IPS-18c (cell line): Measurements from ENCODE around the gene MYCT1.
"Not testable (repeated sequence)": the region's sequence is repeated elsewhere in the genome, so short reads cannot be mapped to it uniquely, and the experiment has no call there.

Experiments
- H3K4me3 ChIP-seq: 2 replicates; pipeline ENCODE4 v1.7.0; 2013; ENCODE audit warnings: low read depth, mild to moderate bottlenecking, low read length, moderate library complexity; ENCODE audit not compliant: insufficient read depth
- H3K9me3 ChIP-seq: one replicate; pipeline ENCODE4 v1.6.1; 2013; ENCODE audit warnings: mild to moderate bottlenecking, low read length, moderate library complexity; ENCODE audit not compliant: control insufficient read depth, insufficient read depth

The MYCT1 gene

DNA sequence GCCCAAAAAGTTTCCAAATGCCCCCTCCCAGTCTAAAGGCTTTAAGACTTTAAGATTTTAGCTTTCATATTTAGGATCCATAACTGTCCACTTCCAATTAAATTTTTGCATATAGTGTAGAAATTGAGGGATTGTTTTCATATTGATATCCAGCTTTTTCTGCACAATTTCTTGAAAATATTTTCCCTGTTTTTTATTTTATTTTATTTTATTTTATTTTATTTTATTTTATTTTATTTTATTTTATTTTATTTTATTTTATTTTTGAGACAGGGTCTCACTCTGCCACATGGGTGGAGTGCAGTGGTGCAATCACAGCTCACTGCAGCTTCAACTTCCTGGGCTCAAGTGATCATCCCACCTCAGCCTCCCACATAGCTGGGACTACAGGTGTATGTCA is 6.1 kb downstream of the MYCT1 start:
- H3K9me3 ChIP-seq, H3K4me3 ChIP-seq: not testable (repeated sequence)

DNA sequence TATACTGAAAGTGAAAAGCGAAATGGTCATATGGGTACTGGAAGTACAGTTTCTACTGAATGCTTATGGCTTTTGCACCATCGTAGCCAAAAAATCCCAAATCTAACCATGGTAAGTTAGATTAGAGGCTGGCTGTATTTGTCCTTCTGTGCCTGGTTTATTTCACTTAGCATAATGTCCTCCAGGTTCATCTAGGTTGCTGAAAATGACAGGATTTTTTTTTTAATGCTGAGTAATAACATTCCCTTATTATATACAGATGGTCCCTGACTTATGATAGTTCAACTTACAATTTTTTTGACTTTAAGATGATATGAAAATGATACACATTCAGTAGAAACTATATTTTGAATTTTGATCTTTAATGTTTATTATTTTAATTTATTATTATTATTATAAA is 7.6 kb downstream of the MYCT1 start:
- Histone ChIP-seq H3K9me3 (no peaks in the 10 kb centered on the region), H3K4me3 (no peak overlapping the region)

DNA sequence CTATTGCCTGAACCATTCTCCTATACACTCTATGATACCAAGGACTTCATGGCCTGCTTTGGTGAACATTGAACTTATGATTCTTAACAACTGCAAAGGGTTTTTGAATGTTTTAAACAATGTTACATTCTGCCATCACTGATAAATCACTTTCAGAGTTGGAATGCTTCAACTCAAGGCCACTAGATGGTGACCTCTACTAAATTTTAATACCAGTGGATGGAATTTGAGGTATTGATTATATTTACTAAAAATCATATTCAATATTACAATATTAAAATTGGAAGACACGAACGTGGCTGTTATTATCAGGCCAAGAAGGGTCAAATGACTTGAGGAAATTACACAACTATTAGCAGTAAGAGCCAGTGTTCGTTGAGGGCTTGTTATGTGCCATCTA is 18.6 kb downstream of the MYCT1 start:
- Histone ChIP-seq H3K9me3 (no peaks in the 10 kb centered on the region), H3K4me3 (no peak overlapping the region)

DNA sequence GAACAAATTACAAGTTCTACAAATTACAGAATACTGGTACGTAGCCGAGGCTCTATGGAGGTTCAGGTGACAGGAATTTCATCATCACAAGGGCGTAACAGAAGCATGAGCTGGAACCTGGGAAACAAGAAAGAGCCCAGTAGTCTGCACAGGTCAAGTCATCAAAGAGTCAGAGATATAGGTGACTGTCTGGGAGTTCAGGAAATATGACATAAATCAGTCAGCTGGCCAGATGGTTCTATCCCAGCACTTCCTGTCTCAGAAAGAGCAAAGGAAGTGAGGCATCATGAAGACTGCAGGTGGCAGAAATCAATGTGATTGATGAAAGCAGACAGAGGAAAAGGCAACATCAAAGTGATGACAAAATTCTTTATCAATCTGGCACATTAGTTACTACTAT is 23.3 kb downstream of the MYCT1 start:
- Histone ChIP-seq H3K4me3 (no peak overlapping the region), H3K9me3 (no peaks in the 10 kb centered on the region)

DNA sequence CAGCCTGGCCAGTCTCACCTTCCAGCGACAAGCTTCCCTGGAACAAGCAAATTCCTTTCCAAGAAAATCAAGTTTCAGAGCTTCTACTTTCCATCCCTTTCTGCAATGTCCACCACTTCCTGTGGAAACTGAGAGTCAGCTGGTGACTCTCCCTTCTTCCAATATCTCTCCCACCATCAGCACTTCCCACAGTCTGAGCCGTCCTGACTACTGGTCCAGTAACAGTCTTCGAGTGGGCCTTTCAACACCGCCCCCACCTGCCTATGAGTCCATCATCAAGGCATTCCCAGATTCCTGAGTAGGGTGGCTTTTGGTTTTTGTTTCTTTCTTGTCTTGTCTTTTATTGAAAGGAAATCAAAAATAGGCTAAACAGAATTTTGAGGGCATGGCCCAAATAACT is 24.3 kb downstream of the MYCT1 start:
- Histone ChIP-seq H3K9me3 (peaks cover 4% of the 10 kb centered on the region), H3K4me3 (no peak overlapping the region)

DNA sequence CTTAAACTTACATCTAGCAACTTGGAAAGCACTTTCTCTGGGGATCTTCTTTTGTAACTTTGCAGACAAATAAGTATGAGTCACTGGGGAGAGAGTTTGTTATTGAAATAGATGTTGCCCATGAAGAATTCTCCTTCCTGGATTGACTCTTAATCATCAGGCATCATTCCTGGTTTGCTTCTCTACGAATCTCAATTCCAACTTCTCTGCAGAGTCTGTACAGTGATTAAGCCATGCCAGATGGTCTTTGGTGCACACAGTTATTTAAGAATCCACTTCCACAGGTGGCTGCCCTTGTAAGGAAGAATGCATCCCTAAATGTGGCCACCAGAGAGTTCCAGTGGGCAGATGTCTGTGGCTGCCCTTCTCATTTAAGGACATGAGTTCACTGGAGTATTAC is 25.7 kb downstream of the MYCT1 start:
- H3K4me3 ChIP-seq: no peak overlapping the region
- peaks cover 4% of the 10 kb centered on the region for H3K9me3 ChIP-seq

DNA sequence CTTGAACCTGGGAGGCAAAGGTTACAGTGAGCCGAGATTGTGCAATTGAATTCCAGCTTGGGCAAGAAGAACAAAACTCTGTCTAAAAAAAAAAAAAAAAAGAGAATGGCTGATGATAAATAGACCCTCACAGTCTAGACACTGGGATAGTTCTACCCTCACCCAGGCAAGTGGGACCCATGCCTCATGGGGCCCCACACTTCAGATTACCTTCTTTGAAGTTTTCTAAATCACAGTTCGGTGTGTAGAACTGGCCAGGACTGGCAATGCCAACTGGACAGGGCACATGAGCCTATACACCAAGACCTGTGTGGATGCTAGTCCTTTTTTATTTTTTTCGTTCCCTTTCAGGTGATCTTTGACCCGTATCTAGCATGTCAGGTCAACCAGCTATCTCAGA is 28.6 kb downstream of the MYCT1 start:
- Histone ChIP-seq H3K9me3 (peaks cover 4% of the 10 kb centered on the region), H3K4me3 (no peak overlapping the region)

DNA sequence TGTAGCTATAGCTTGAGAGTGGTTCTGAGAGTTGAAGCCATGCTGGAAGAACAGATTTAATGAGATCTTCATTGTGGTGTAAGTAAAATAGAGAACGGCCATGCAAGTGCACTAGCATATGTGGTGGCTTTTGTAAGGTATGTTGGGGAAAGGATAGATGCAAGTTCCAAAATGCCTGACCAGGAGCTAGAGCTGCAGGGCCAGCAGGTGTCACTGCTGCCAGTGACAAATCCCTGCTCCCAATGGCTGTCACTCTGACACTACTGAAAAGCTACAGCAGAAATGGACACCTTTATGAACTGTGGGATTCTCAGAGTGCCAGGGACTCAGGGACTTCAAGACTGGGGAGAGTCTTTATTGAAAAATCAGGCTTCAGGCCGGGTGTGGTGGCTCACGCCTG is 29.8 kb downstream of the MYCT1 start:
- peaks cover 4% of the 10 kb centered on the region for H3K9me3 ChIP-seq
- no peak overlapping the region for H3K4me3 ChIP-seq

DNA sequence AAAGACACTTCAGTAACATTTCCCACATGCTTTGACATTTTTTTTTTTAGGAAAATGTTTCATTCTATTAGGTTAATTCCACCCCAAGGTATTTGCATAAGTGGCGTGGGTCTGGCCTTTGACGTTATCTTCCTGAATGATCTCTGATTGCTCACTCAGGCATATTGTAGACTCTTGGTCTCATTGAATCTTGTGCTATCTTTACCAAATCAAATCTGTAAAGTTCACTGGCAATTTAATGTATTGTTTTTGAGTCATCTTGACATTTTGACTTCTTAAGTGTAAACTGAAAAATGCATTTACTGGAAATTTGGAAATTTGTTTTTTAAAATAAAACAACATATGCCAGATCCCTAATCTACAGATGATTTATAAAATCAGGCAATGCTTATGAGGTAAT is 36.9 kb downstream of the MYCT1 start:
- Histone ChIP-seq H3K4me3 (no peak overlapping the region), H3K9me3 (no peaks in the 10 kb centered on the region)

DNA sequence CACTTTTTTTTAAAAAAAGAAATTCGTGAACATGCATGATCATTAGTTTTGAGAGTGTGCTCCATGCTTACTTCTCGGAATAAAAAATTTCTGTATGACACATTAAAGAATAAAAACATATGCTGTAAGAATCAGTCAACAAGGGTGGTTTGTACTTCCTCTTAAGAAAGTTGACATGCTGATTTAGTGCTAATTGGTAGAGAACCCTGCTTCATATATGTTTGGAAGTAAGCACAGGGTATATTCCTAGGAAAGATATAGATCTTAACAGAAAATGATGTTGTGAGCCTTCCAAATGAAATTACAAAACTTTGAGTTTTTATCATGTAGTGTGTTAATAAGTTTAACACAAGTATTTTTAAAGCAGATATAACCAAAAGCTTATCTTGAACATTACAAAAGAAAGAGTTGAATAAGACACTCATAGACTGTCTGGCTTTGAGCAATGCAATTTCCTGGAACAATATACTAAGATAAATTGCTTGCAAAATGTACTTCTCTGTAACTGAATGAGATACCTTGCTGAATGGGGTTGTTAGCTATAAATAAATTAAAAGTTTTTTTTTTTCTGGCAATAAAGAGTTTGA is 39.1 kb downstream of the MYCT1 start:
- H3K9me3 ChIP-seq: no peaks in the 10 kb centered on the region

DNA sequence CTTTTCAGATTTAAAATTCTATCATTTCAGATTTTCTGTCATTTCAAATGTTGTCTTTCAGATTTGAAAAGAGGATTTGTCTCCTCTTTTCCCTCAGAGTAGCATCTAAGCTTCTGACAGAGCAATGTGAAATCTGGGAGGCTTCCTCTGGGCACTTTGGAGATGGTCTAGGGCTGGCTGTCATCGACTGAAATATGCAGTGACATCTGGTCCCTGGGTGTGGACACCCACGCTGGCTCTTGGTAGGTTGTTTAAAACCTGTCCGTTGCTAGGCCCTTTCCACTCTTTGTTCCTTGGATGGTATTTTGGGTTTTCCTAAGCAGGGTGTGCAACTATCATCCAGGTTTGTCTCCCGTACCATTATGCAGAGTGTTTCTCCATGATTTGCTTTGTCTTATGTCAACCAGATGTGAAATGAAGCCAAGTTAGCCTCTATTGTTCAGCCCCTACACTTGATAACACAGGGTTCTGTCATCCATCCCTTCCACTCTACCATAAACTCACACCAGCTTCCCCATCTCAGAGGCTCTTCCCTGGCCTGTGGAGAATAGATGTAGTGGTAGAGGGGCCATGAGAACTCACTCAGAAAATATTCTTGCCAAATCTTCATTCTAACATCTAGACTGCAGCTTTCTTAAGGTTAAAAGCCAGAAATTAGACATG is 47.9 kb downstream of the MYCT1 start:
- Histone ChIP-seq H3K9me3 (no peaks in the 10 kb centered on the region), H3K4me3 (no peak overlapping the region)

More for the DNA sequence above, 39.1 kb downstream of the MYCT1 start:
- H3K4me3 ChIP-seq: no peak overlapping the region

DNA sequence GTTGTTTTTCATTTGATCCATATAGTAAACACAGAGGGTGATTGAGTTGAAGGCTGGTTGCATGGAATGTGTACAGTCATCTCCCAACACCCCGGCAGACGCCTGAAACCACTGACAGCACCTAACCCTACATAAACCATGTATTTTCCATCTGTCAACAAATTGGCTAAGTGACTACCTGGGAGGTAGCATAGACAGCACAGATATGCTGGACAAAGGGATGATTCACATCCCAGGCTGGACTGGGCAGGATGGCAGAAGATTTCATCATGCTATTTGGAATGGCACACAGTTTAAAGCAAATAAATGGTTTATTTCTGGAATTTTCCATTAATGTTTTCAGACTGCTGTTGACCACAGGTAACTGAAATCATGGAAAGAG is 48.5 kb downstream of the MYCT1 start:
- Histone ChIP-seq H3K4me3 (no peak overlapping the region), H3K9me3 (no peaks in the 10 kb centered on the region)

DNA sequence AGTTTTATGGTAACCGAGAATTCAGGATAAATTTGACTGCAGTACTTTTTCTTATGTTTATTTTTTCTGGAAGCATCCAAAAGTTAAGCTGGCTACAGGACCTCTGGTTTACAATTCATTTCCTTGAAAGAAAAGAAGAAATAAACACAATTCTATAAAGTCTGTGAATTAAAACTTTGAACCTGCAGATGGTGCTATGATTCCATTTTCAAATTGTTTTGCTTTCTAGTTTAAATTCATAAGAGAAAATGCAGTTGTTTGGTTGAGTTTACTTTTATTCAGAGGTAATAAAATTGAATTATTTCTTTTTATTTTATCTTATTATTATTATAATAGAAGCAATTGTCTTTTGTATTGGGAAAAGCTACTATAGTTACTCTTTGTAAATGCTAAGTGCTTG is 51.1 kb downstream of the MYCT1 start:
- H3K4me3 ChIP-seq: no peak overlapping the region

DNA sequence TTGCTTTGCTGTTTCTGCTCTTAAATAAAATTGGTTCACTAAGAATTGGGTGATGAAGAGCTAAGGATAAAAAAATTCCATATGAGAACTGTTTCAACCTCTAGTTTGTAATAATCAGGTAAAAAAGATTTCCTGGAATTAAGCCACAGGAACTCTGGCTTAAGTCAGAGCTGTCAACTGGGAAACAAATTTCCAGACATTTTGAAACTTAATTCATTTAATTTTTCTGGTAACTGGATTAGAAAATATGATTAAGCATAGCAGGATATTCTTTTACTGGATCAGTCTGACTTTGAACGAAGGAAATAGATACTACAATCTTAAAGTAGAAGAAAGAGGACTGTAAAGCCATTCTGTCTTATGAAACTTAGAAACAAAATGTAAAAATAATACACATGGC is 51.6 kb downstream of the MYCT1 start:
- no peaks in the 10 kb centered on the region for H3K9me3 ChIP-seq
- no peak overlapping the region for H3K4me3 ChIP-seq

More for the DNA sequence above, 51.1 kb downstream of the MYCT1 start:
- H3K9me3 ChIP-seq: no peaks in the 10 kb centered on the region

DNA sequence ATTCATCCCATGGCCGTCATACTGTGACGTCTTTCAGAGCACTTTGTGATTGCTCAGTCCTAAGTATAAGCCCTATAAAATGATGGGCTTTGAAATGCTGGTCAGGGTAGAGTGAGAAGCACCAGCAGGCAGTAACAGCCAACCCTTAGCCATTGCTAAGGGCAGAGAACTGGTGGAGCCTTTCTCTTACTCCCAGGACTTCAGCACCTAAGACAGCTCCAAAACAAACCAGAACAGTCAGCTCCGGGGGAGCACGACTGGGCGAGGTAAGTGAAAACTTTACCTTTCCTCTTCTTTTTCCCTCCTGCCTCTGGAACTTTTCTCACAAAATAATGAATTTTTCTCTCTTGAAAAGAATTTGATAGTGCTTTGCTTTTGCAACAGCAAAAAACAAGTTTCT is 53.0 kb downstream of the MYCT1 start, which contains the start of gene VIP:
TSS of gene VIP (plus strand) at position 104 of the 400 bp plus-strand sequence. CDS start 1,381 bp downstream, outside the sequence.
- Histone ChIP-seq H3K9me3 (no peaks in the 10 kb centered on the region), H3K4me3 (no peak within 1 kb of the TSS)

DNA sequence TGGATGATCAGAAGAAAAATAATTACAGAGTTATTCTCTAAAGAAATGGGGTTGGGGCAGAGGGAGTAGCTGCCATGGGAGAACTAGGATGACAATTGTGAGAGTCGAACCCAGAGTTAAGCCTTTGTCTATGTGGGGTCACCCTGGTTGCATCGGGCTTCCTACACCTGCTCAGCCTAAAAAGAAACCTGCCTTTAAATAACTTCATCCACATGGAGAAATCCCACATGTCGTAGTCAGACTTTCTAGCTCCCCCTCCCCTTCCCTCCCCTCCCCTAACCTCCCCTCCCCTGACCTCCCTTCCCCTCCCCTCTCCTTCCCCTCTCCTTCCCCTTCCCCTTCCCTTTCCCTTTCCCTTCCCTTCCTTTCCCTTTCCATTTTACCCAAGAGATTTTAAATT is 67.6 kb downstream of the MYCT1 start:
- Histone ChIP-seq H3K4me3 (no peak overlapping the region), H3K9me3 (no peaks in the 10 kb centered on the region)

DNA sequence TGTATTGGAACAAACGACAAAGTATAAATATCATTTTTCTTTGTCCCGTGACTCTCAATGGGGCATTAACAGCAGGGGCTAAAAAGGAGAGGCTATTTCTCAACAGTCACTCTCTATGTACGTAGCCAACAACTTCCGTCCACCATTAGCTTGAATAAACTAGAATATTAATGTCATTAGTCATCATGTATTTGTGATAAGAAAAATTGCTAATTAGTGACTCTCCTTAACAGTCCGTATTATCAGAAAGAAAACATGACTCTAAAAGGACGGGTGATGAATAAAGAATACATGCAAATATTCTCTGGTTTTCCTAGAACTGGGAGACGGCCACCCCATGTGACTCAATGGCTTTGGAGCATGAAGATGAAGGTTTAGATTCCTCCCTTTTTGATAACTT is 71.5 kb downstream of the MYCT1 start:
- no peaks in the 10 kb centered on the region for H3K9me3 ChIP-seq
- no peak overlapping the region for H3K4me3 ChIP-seq

DNA sequence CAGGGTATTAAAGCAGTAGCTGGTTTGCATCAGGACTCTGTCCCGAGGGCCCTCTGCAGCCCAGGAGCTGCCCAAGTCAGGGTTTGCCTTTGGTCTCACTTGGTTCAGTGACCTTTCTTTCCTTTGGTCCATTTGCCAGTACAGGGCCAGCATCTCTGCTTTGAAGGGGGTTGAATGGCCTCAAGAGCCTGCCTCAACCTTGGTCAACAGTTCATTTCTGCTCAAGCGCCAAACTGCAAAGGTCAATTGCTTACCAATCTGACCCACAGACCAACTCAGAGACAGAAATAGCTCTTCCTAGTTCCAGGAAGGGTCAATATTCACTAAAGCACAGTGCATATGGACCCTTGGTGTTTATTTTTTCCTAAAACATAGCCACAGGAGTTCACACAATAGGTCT is 72.3 kb downstream of the MYCT1 start:
- H3K4me3 ChIP-seq: no peak overlapping the region
- no peaks in the 10 kb centered on the region for H3K9me3 ChIP-seq
